ENCODE measurements around the gene KCNMA1.

The KCNMA1 gene

DNA sequence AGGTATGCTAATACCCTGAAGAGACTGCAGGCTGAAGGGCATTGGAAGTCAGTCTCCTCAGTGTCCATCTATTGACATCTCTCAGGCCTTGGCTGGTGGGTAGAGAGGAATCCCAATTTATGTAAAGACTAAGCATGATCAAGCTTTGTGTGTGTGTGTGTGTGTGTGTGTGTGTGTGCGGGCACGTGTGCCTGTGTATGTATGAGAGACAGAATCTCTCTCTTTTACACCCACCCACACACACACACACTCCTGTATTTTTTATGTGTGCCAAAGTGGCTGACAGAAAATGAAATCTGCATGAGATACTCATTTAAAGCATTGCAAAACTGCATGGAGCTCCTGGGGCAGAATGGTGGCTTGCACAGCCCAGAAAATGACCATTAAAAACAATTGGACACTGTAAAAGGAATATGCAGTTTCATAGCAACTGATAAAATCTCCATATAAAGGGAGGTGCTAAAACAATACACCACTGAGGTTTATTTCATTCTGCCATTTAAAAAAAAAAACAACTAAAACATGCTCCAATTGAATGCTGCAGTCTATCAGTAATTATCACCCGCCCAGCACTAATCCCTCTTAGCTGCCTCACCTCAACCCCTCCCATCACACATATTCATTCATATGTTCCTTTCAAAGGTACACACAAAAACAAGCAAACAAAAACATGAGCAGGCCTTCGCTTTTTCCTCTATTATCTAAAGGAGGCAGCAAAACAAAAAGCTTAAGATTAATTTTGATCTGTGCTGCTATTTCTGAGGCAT lies 385.0 kb downstream of the KCNMA1 start:
- TF ChIP-seq CTCF (IDR thresholded peaks at IDR 0.05; ENCODE audit: low read depth, low read length), result no peak
- in situ Hi-C loops (cut with HindIII; ENCODE audit: low sequenced_read_pairs), result no loop called here
- H3K4me3 ChIP-seq (ENCODE audit: low read depth, low read length), result no peak overlapping the region
- DNase-seq (ENCODE audit: low read depth, low spot score), result no peak

DNA sequence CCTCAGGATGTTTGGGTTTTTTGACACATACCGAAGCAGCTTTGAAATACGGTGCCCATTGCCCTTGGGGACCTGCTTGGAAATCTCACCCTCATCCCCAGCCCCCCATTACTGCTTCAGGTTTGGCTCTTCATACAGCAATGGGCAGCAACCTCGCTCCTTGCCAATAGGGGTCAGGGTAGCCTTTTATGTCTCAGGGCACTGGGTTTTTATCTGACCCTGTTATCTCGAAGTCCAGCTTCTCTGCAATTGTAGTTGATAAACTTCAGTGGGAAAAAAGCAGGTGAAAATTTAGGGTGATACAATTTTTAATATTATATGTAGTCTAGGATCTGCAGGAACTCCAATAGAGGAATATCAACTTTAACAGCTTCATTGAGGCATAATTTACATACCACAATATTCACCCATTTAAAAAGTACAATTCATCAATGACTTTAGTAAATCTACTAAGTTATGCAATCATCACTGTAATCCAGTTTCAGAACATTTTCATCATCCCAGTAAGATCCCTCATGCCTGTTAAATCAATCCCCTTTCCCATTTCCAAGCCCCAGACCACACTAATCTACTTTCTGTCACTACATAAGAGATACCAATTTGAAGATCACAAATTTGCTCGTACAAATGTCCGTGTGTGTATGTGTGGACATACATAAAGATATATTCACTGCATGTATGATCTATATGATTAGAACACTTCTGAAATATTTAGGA lies 386.2 kb downstream of the KCNMA1 start:
- in situ Hi-C loops (cut with HindIII; ENCODE audit: low sequenced_read_pairs), result no loop called here

GRCh38 chr10:77249901-77250459 lies 387.6 kb downstream of the KCNMA1 start:
- H3K4me3 ChIP-seq (ENCODE audit: low read depth, low read length), result no peak overlapping the region
- no peak for DNase-seq (ENCODE audit: low read depth, low spot score)
- TF ChIP-seq CTCF (IDR thresholded peaks at IDR 0.05; ENCODE audit: low read depth, low read length), result no peak
- in situ Hi-C loops (cut with HindIII; ENCODE audit: low sequenced_read_pairs), result no loop called here

More for the DNA sequence above, 386.2 kb downstream of the KCNMA1 start:
- TF ChIP-seq CTCF (IDR thresholded peaks at IDR 0.05; ENCODE audit: low read depth, low read length), result peak; percentile 80
- H3K4me3 ChIP-seq (ENCODE audit: low read depth, low read length), result no peak overlapping the region
- DNase-seq (ENCODE audit: low read depth, low spot score), result peak; percentile 55

GRCh38 chr10:77248104-77248790 lies 389.4 kb downstream of the KCNMA1 start:
- no peak for TF ChIP-seq CTCF (IDR thresholded peaks at IDR 0.05; ENCODE audit: low read depth, low read length)
- no peak overlapping the region for H3K4me3 ChIP-seq (ENCODE audit: low read depth, low read length)
- in situ Hi-C loops (cut with HindIII; ENCODE audit: low sequenced_read_pairs), result no loop called here
- no peak for DNase-seq (ENCODE audit: low read depth, low spot score)

DNA sequence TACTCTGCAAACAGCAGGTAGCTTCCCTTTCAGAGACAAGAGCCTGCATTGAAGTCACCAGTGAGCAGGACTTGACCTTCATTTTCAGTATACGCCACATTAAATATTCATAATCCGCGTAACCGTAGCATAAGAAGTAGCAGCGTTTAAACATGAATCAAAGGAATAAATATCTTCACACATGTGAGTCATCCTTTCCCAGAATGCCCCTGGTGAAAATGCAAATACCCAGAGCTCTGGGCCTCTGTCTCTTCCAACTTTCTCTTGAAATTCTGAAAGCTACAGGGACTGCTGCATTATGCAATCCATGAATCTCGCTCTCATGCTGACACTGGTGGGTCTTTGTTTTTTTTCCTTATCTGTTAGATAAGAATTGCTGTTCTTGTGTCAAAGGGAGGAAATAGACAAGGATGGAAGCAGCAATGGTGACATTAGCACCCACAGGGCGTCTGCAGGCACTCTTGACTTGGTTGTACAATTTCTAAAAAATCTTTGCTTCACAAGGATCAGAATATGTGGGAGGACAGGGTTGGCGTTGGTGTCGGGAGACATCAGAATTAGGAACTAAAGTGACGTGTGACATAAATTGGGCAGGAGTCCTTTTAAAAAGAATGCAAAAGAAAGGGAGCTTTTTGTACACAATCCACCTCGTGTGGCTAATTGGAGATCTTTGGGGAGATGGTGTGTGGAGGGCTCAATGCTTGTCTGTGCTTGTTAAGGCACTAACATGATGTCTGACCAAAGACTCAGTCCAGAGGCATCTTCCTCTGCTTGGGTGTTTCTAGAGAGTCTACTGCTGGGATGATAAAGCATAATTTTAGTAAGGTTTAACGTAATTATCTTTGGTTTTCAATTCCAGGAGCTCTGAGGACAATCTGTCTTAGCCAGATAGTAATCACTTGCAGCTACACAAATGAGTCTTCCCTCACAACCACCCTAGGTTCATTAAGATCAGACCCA lies 390.3 kb downstream of the KCNMA1 start:
- no peak for TF ChIP-seq CTCF (IDR thresholded peaks at IDR 0.05; ENCODE audit: low read depth, low read length)
- in situ Hi-C loops (cut with HindIII; ENCODE audit: low sequenced_read_pairs), result no loop called here
- H3K4me3 ChIP-seq (ENCODE audit: low read depth, low read length), result no peak overlapping the region
- DNase-seq (ENCODE audit: low read depth, low spot score), result peak; percentile 67
